Measurements from ENCODE around the gene TTC23.

The TTC23 gene

GRCh38 chr15:99177679-99178078 lies 71.7 kb downstream of the TTC23 start:
- no peak for TF ChIP-seq CTCF (IDR thresholded peaks at IDR 0.05; ENCODE audit: insufficient read depth, low read depth, low read length, missing control alignments)
- no peak for DNase-seq (ENCODE audit: low read depth)
- H3K4me3 ChIP-seq (ENCODE audit: low read depth, low read length) = no peak overlapping the region

- DNase-seq (ENCODE audit: low read depth) = no peak
- TF ChIP-seq CTCF (IDR thresholded peaks at IDR 0.05; ENCODE audit: insufficient read depth, low read depth, low read length, missing control alignments) = no peak
- no peak overlapping the region for H3K4me3 ChIP-seq (ENCODE audit: low read depth, low read length)
Observed at GRCh38 chr15:99176757-99177156, 72.6 kb downstream of the TTC23 start.

- H3K4me3 ChIP-seq (ENCODE audit: low read depth, low read length) = no peak overlapping the region
- no peak for TF ChIP-seq CTCF (IDR thresholded peaks at IDR 0.05; ENCODE audit: insufficient read depth, low read depth, low read length, missing control alignments)
Observed at GRCh38 chr15:99174567-99175395, 74.6 kb downstream of the TTC23 start.

GRCh38 chr15:99172989-99173388 lies 76.4 kb downstream of the TTC23 start:
- DNase-seq (ENCODE audit: low read depth) = no peak
- no peak for TF ChIP-seq CTCF (IDR thresholded peaks at IDR 0.05; ENCODE audit: insufficient read depth, low read depth, low read length, missing control alignments)
- no peak overlapping the region for H3K4me3 ChIP-seq (ENCODE audit: low read depth, low read length)

More at GRCh38 chr15:99174567-99175395, 74.6 kb downstream of the TTC23 start:
- no peak for DNase-seq (ENCODE audit: low read depth)

- no peak for TF ChIP-seq CTCF (IDR thresholded peaks at IDR 0.05; ENCODE audit: insufficient read depth, low read depth, low read length, missing control alignments)
- DNase-seq (ENCODE audit: low read depth) = no peak
- no peak overlapping the region for H3K4me3 ChIP-seq (ENCODE audit: low read depth, low read length)
Observed at GRCh38 chr15:99172171-99172570, 77.2 kb downstream of the TTC23 start.

- no peak overlapping the region for H3K4me3 ChIP-seq (ENCODE audit: low read depth, low read length)
- TF ChIP-seq CTCF (IDR thresholded peaks at IDR 0.05; ENCODE audit: insufficient read depth, low read depth, low read length, missing control alignments) = no peak
- DNase-seq (ENCODE audit: low read depth) = no peak
Observed at GRCh38 chr15:99170476-99171065, 78.8 kb downstream of the TTC23 start.

All from GM12865 (cell line).